ENCODE results near the gene NEK4. TPM values are rescaled to one million over a fixed set of nuclear protein-coding genes. Genes with fewer than 3 reads are reported as not detected.

The NEK4 gene
- total and polyA plus RNA-seq, 10 of the 15 experiments (the other 5 are each of a cell fraction or from before 2014, with no cell fraction given), result 7.0 to 29.1 (median 16.4) TPM

GRCh38 chr3:52714335-52715302, 56.1 kb downstream of the NEK4 start (continued):
- TF ChIP-seq RAD51 (IDR thresholded peaks at IDR 0.05) (no peak), STAT3 (IDR thresholded peaks at IDR 0.05; ENCODE audit: low read depth, low read length) (no peak), NR2C2 (IDR thresholded peaks at IDR 0.05; ENCODE audit: borderline replicate concordance, control insufficient read depth, insufficient read length, low read depth) (no peak), CTCF (IDR thresholded peaks at IDR 0.05 in 2 of 3, conservative IDR thresholded peaks at IDR 0.05 in 1 of 3; ENCODE audit: control insufficient read depth in 2 of 3, extremely low read depth in 1 of 3, insufficient read depth in 1 of 3, low read depth in 3 of 3, low read length in 3 of 3) (no peak), BHLHE40 (IDR thresholded peaks at IDR 0.05; ENCODE audit: borderline replicate concordance in 1 of 2, low read depth in 2 of 2, low read length in 1 of 2) (no peak), RB1 (IDR thresholded peaks at IDR 0.05; ENCODE audit: borderline replicate concordance) (no peak)

All from GM12878 (cell line).